Measurements from ENCODE around the gene PSMD13.
"Not testable (repeated sequence)": the region's sequence is repeated elsewhere in the genome, so short reads cannot be mapped to it uniquely, and the experiment has no call there.

The PSMD13 gene

GRCh38 chr11:278001-278951 is 41.5 kb downstream of the PSMD13 start, which contains the start of gene NLRP6:
Gene NLRP6, plus strand, starts transcription at chr11:278407. Its CDS starts 163 bp downstream, at chr11:278570.
- no peak for DNase-seq (ENCODE audit: low spot score)

GRCh38 chr11:279040-279965 is 42.5 kb downstream of the PSMD13 start:
- no peak for DNase-seq (ENCODE audit: low spot score)

- no peak for DNase-seq (ENCODE audit: low spot score)
These were observed 43.4 kb downstream of the PSMD13 start for GRCh38 chr11:279966-280705.

- DNase-seq (ENCODE audit: low spot score) = no peak
These were observed 44.1 kb downstream of the PSMD13 start for GRCh38 chr11:280706-281485.

GRCh38 chr11:281486-282161 is 44.8 kb downstream of the PSMD13 start:
- DNase-seq (ENCODE audit: low spot score) = no peak

GRCh38 chr11:282171-282570 is 45.4 kb downstream of the PSMD13 start:
- DNase-seq (ENCODE audit: low spot score) = no peak

- no peak for DNase-seq (ENCODE audit: low spot score)
These were observed 46.0 kb downstream of the PSMD13 start for GRCh38 chr11:282630-283360.

- no peak for DNase-seq (ENCODE audit: low spot score)
These were observed 46.8 kb downstream of the PSMD13 start for GRCh38 chr11:283405-284104.

- DNase-seq (ENCODE audit: low spot score) = no peak
These were observed 47.6 kb downstream of the PSMD13 start for GRCh38 chr11:284105-285020.

- no peak for DNase-seq (ENCODE audit: low spot score)
These were observed 48.5 kb downstream of the PSMD13 start for GRCh38 chr11:285021-285893.

GRCh38 chr11:285894-286220 is 49.1 kb downstream of the PSMD13 start:
- no peak for DNase-seq (ENCODE audit: low spot score)

- not testable (repeated sequence) for DNase-seq (ENCODE audit: low spot score)
These were observed 50.4 kb downstream of the PSMD13 start for GRCh38 chr11:286977-287820.

GRCh38 chr11:287821-288477 is 51.2 kb downstream of the PSMD13 start:
- DNase-seq (ENCODE audit: low spot score) = no peak

- peak; percentile 94 for DNase-seq (ENCODE audit: low spot score)
These were observed 52.0 kb downstream of the PSMD13 start, which contains the start of gene PGGHG for GRCh38 chr11:288478-289397. Gene PGGHG, plus strand, starts transcription at chr11:289126. Its CDS starts 691 bp downstream, at chr11:289817.

- DNase-seq (ENCODE audit: low spot score) = no peak
These were observed 52.6 kb downstream of the PSMD13 start for GRCh38 chr11:289398-289711.
